RWPE1 (cell line): Measurements from ENCODE around the gene FXN.

Experiments used
- CTCF ChIA-PET: fragments of 350-600 bp; sonication (Branson Sonifier 250); formaldehyde crosslinking; extraction: SDS; loops from one replicate; lab custom pipeline; 2021; lab: Yijun Ruan, JAX
- POLR2A ChIA-PET: fragments of 400-600 bp; formaldehyde crosslinking; extraction: SDS; loops from one replicate; lab custom pipeline; 2020; ENCODE audit warnings: antibody characterized with exemption; ENCODE audit not compliant: low non-redundant PET; lab: Yijun Ruan, JAX
- DNase-seq: peaks from one replicate; pipeline ENCODE4 v3.0.0; 2012; ENCODE audit warnings: low spot score
- H3K27ac ChIP-seq: fragments of 450-650 bp; 2 replicates; pipeline ENCODE4 v1.5.1; 2017
- TF ChIP-seq, protein P1 (sequence below): fragments of 450-650 bp; conservative IDR thresholded peaks from 2 replicates; pipeline ENCODE4 v1.5.1; 2017; ENCODE audit warnings: low read depth, mild to moderate bottlenecking

Gene FXN

DNA sequence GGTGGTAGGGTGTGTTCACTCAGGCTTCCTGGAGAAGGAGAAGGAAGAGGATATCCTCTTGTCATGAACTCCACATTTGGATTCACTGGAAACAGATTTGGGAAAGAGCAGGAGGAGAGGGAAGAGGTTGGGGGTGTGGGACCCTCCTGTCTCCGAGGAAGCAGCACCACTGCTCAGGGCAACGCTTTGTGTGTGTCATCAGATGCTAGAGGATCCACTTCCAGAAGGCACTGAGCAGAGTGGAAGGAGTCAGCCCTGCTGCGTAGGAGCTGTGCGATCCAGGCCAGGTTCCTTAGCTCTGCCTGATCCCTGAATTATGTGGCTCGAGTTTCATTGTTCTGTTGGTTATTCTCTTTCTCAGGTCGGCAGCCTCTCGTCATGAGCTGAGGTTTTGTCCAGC lies 101.2 kb downstream of the FXN start:
- CTCF ChIA-PET, result interaction anchor here (0.6 kb wide), 1 partner anchor 31 kb away, joined by 3 read pairs; no protein-coding TSS in a partner anchor
- POLR2A ChIA-PET, result interaction anchor here (0.5 to 0.6 kb wide), 2 partner anchors 13 to 87 kb away, joined by 3 read pairs; no protein-coding TSS in a partner anchor
- peak overlapping the region; percentile 17; the same call in 1 of the 2 replicates for H3K27ac ChIP-seq
- TF ChIP-seq, protein P1, sequence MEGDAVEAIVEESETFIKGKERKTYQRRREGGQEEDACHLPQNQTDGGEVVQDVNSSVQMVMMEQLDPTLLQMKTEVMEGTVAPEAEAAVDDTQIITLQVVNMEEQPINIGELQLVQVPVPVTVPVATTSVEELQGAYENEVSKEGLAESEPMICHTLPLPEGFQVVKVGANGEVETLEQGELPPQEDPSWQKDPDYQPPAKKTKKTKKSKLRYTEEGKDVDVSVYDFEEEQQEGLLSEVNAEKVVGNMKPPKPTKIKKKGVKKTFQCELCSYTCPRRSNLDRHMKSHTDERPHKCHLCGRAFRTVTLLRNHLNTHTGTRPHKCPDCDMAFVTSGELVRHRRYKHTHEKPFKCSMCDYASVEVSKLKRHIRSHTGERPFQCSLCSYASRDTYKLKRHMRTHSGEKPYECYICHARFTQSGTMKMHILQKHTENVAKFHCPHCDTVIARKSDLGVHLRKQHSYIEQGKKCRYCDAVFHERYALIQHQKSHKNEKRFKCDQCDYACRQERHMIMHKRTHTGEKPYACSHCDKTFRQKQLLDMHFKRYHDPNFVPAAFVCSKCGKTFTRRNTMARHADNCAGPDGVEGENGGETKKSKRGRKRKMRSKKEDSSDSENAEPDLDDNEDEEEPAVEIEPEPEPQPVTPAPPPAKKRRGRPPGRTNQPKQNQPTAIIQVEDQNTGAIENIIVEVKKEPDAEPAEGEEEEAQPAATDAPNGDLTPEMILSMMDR, result no peak
- no peak for DNase-seq

GRCh38 chr9:69137311-69137710 lies 101.8 kb downstream of the FXN start:
- ChIA-PET POLR2A (interaction anchor here (0.5 to 0.6 kb wide), 2 partner anchors 13 to 88 kb away, joined by 3 read pairs; no protein-coding TSS in a partner anchor), CTCF (interaction anchor here (0.6 kb wide), 1 partner anchor 31 kb away, joined by 3 read pairs; no protein-coding TSS in a partner anchor)
- H3K27ac ChIP-seq, result no peak overlapping the region
- TF ChIP-seq, protein P1, result no peak
- DNase-seq, result no peak

GRCh38 chr9:69139596-69139995 lies 104.0 kb downstream of the FXN start:
- DNase-seq, result no peak
- peak overlapping the region; percentile 23; the same call in 1 of the 2 replicates for H3K27ac ChIP-seq
- ChIA-PET CTCF (no interaction called here), POLR2A (no interaction called here)
- TF ChIP-seq, protein P1, result no peak

DNA sequence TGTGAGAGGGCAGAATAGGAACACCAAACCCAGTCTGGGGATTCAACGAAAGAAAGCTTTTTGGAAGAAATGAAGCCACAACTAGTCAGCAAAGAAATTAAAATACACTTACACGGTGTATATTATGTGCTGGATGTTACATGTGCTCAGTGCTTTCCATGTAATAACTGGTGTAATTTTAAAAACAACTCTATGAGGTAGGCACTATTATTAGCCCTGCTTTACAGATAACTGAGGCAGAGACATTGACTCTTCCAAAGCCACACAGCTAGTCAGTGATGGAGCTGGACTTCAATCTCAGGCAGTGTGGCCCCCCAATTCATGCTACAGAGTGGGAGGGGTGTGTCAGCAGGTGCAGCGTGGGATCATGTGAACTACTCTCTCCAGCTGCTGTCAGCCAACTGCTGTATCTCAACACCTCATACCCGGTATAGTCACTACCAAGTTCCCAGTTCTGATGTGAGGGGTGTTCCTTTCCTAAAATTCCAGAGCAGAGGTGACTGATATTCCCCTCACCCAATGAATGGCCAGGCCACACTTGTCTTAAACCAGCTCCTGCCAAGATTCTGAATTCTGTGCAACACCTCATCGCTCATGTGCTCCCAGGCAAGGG lies 104.7 kb downstream of the FXN start:
- TF ChIP-seq, protein P1, result no peak
- POLR2A ChIA-PET, result no interaction called here
- DNase-seq, result no peak
- no peak overlapping the region for H3K27ac ChIP-seq
- CTCF ChIA-PET, result interaction anchor here (0.5 kb wide), 1 partner anchor 1297 kb away, joined by 7 read pairs; no protein-coding TSS in a partner anchor

DNA sequence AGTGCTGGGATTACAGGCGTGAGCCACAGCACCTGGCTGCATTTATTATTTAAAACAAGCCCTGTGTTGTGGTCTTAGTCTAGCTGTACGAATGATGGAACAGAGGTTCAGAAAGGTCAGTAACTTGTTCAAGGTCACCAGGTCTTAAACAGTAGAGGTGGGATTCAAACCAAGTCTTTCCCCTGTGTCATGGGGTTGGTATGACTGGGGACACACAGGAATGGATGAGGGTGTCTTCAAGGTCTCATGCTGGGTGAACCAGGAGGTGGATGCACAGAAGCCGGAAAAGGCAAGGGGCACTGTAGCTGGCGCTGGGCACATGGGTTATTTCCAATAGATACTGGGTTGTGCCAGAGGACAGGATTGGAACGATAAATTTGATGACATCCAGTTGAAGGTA lies 106.3 kb downstream of the FXN start:
- CTCF ChIA-PET, result interaction anchor here (0.6 kb wide), 1 partner anchor 16 kb away, joined by 3 read pairs; no protein-coding TSS in a partner anchor
- TF ChIP-seq, protein P1, result no peak
- POLR2A ChIA-PET, result no interaction called here
- H3K27ac ChIP-seq, result peak overlapping the region; percentile 55
- DNase-seq, result no peak

DNA sequence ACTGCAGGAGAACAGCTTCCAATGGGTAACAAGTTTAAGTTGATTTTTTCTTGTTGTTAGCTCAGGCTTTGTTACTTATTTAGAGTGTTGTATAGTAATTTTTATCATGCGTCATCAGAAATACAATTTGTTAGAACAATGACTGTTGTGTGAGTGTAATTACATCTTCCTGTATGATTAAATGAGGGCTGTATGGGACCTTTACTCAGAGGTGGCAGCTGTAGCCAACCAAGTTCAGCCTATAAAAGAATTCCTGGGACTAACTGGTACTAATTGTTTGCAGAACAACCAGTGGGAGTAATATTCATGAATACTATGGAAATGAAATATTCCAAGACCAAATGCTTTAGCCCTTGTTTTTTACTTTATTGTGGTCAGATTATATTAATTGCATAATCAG lies 107.7 kb downstream of the FXN start:
- ChIA-PET POLR2A (no interaction called here), CTCF (interaction anchor here (0.7 to 1.1 kb wide), 2 partner anchors 80 to 188 kb away, joined by 3 read pairs; no protein-coding TSS in a partner anchor)
- DNase-seq, result no peak
- TF ChIP-seq, protein P1, result no peak
- H3K27ac ChIP-seq, result no peak overlapping the region
